GM12878 (cell line): ENCODE measurements around the gene AGRP. TPM values are rescaled to one million over a fixed set of nuclear protein-coding genes. Genes with fewer than 3 reads are reported as not detected.

ENCODE experiments used
- ATAC-seq: fragments of 200-7000 bp; cut with Tn5 transposase; 3 replicates; pipeline ENCODE4 v1.9.1; 2020; ENCODE audit warnings: mild to moderate bottlenecking, moderate library complexity
- BruUV-seq: library from RNA; stranded (reverse); fragments of 400-500 nt; replicated peaks from 2 replicates; lab custom pipeline; 2021; lab: Mats Ljungman, UMichigan
- CTCF ChIA-PET: fragments of 300-600 bp; sonication (Branson Sonifier 250); formaldehyde crosslinking; extraction: SDS; loops from one replicate; lab custom pipeline; 2021; ENCODE audit warnings: inconsistent platforms; lab: Yijun Ruan, JAX
- POLR2A ChIA-PET: fragments of 350-600 bp; formaldehyde crosslinking; extraction: SDS; loops from one replicate; lab custom pipeline; 2021; ENCODE audit warnings: inconsistent platforms; lab: Charles Lee
- RAD21 ChIA-PET: fragments of 300-600 bp; sonication (Branson Sonifier 250); formaldehyde crosslinking; loops from one replicate; lab custom pipeline; 2023; ENCODE audit warnings: antibody characterized with exemption; ENCODE audit not compliant: unreplicated experiment; lab: Charles Lee
- SMC1A ChIA-PET: fragments of 300-600 bp; sonication (Branson Sonifier 250); formaldehyde crosslinking; loops from one replicate; lab custom pipeline; 2023; ENCODE audit not compliant: unreplicated experiment, uncharacterized antibody; lab: Charles Lee
- DNase-seq: peaks from one replicate; pipeline ENCODE4 v3.0.0-alpha.2; 2011; ENCODE audit warnings: low read depth, low spot score
- FAIRE-seq: peaks from 3 replicates; lab custom pipeline; 2011; peaks lifted over from hg19 to GRCh38; lab: Jason Lieb, UNC
- H2AFZ ChIP-seq: 2 replicates; pipeline ENCODE4 v1.6.0; 2011; ENCODE audit warnings: low read depth, low read length, control low read depth; ENCODE audit not compliant: control insufficient read depth
- H3K27ac ChIP-seq: 2 replicates; pipeline ENCODE4 v1.5.1; 2011; ENCODE audit warnings: control low read depth; ENCODE audit not compliant: control insufficient read depth, insufficient read depth
- H3K27me3 ChIP-seq, 2 experiments: replicated peaks in 1 of 2; 2 replicates each; pipeline versions ENCODE4 v1.6.0 to v1.6.1; 2011; ENCODE audit warnings: low read length in 1 of 2; ENCODE audit not compliant: control insufficient read depth in 2 of 2, insufficient read depth in 2 of 2
- H3K36me3 ChIP-seq, 2 experiments: 2 replicates each; pipeline ENCODE4 v1.5.1; 2011; ENCODE audit warnings: low read length in 1 of 2; ENCODE audit not compliant: control insufficient read depth in 2 of 2, insufficient read depth in 2 of 2
- H3K4me1 ChIP-seq: 2 replicates; pipeline ENCODE4 v1.6.1; 2011; ENCODE audit warnings: mild to moderate bottlenecking, low read length, moderate library complexity, mixed read lengths; ENCODE audit not compliant: control insufficient read depth, insufficient read depth
- H3K4me2 ChIP-seq: 2 replicates; pipeline ENCODE4 v1.6.0; 2011; ENCODE audit warnings: control low read depth; ENCODE audit not compliant: control insufficient read depth, insufficient read depth
- H3K4me3 ChIP-seq: fragments of 200-600 bp; sonication (generic); 2 replicates; pipeline ENCODE4 v1.5.1; 2016
- H3K79me2 ChIP-seq: 2 replicates; pipeline ENCODE4 v1.6.0; 2011; ENCODE audit warnings: low read length; ENCODE audit not compliant: control insufficient read depth, insufficient read depth
- H3K9ac ChIP-seq: 2 replicates; pipeline ENCODE4 v1.8.0; 2011; ENCODE audit warnings: low read length, control low read depth, mixed read lengths; ENCODE audit not compliant: control insufficient read depth, insufficient read depth
- H3K9me3 ChIP-seq: replicated peaks from 3 replicates; pipeline ENCODE4 v1.5.1; 2011; ENCODE audit warnings: mild to moderate bottlenecking, low read length; ENCODE audit not compliant: control insufficient read depth, insufficient read depth
- H4K20me1 ChIP-seq: 2 replicates; pipeline ENCODE4 v1.6.0; 2011; ENCODE audit not compliant: control insufficient read depth, insufficient read depth
- CHD2 ChIP-seq: IDR thresholded peaks from 2 replicates; pipeline ENCODE4 v1.6.1; 2011; ENCODE audit warnings: low read depth, low read length, improper control_type of control experiment, borderline replicate concordance
- ETV6 ChIP-seq, 2 experiments: fragments of 450-650 bp in 1 of 2; IDR thresholded peaks in 1 of 2; conservative IDR thresholded peaks in 1 of 2; 2 replicates each; pipeline ENCODE4 v1.6.1; 2014; ENCODE audit warnings: antibody characterized with exemption in 1 of 2, borderline replicate concordance in 1 of 2, low read depth in 1 of 2, mild to moderate bottlenecking in 1 of 2, moderate library complexity in 1 of 2
- GATAD2B ChIP-seq: fragments of 450-650 bp; conservative IDR thresholded peaks from 2 replicates; pipeline ENCODE4 v1.6.1; 2017; ENCODE audit warnings: low read depth, mild to moderate bottlenecking, moderate library complexity
- IKZF1 ChIP-seq: fragments of 450-650 bp; conservative IDR thresholded peaks from 2 replicates; pipeline ENCODE4 v1.6.1; 2017; ENCODE audit warnings: antibody characterized with exemption, mild to moderate bottlenecking
- NR2F1 ChIP-seq: fragments of 450-650 bp; conservative IDR thresholded peaks from 2 replicates; pipeline ENCODE4 v1.6.1; 2017; ENCODE audit warnings: mild to moderate bottlenecking
- ZNF217 ChIP-seq: fragments of 450-650 bp; IDR thresholded peaks from 2 replicates; pipeline ENCODE4 v1.6.1; 2017; ENCODE audit warnings: antibody characterized with exemption, mild to moderate bottlenecking
- WGBS: methylation state at CpG from one replicate; pipeline ENCODE4 v1.1.6; 2016; ENCODE audit warnings: low lambda C conversion rate; ENCODE audit not compliant: insufficient replicate concordance, insufficient coverage; ENCODE audit errors: missing lambda C conversion rate; 5-methylcytosine and 5-hydroxymethylcytosine counted together
- in situ Hi-C: fragments of 300-500 bp; cut with MboI; formaldehyde crosslinking; loops from 9 replicates; pipeline ENCODE4 v1.14.3; 2018; ENCODE audit warnings: mixed read lengths
- intact Hi-C: fragments of 100-400 bp; cut with micrococcal nuclease; formaldehyde crosslinking; loops from one replicate; pipeline ENCODE4 v1.14.2; 2022; ENCODE audit not compliant: unreplicated experiment
- polyA plus RNA-seq, 11 experiments: library from polyadenylated mRNA; depleted of rRNA in 4 of 11; unstranded in 6 of 11; stranded (reverse) in 5 of 11; fragments of >200 nt; fragmentation: Nextera tagmentation in 4 of 11; fragmentation: Illumina TruSeq in 1 of 11; extraction: Ambion mirVana in 4 of 11; extraction: Trizol in 1 of 11; gene quantifications; 1 replicate in 1 of 11; 2 replicates in 10 of 11; pipeline versions ENCODE4 v1.2.1 to v1.2.3, GENCODE V29; 2011 to 2016; ENCODE audit warnings: inconsistent platforms in 2 of 11, missing spikeins in 2 of 11, low read depth in 1 of 11
- total RNA-seq, 4 experiments: library from RNA; depleted of rRNA in 3 of 4; stranded (reverse); fragments of >200 nt in 3 of 4; fragmentation: Illumina TruSeq in 1 of 4; extraction: Trizol in 1 of 4; gene quantifications; 2 replicates each; pipeline versions ENCODE4 v1.2.1 to v1.2.3, GENCODE V29; 2013 to 2021
- TF ChIP-seq, protein P1 (sequence below): IDR thresholded peaks from 2 replicates; pipeline ENCODE4 v1.6.1; 2012; ENCODE audit warnings: mild to moderate bottlenecking, low read depth, low read length

AGRP gene
- total and polyA plus RNA-seq, 10 of the 15 experiments (the other 5 are each of a cell fraction or from before 2014, with no cell fraction given): 0.16 to 0.75 (median 0.53) TPM; not detected in 6

- TF ChIP-seq NR2F1: peak; percentile 60; the same call in 1 of the 2 replicates
- TF ChIP-seq, protein P1, sequence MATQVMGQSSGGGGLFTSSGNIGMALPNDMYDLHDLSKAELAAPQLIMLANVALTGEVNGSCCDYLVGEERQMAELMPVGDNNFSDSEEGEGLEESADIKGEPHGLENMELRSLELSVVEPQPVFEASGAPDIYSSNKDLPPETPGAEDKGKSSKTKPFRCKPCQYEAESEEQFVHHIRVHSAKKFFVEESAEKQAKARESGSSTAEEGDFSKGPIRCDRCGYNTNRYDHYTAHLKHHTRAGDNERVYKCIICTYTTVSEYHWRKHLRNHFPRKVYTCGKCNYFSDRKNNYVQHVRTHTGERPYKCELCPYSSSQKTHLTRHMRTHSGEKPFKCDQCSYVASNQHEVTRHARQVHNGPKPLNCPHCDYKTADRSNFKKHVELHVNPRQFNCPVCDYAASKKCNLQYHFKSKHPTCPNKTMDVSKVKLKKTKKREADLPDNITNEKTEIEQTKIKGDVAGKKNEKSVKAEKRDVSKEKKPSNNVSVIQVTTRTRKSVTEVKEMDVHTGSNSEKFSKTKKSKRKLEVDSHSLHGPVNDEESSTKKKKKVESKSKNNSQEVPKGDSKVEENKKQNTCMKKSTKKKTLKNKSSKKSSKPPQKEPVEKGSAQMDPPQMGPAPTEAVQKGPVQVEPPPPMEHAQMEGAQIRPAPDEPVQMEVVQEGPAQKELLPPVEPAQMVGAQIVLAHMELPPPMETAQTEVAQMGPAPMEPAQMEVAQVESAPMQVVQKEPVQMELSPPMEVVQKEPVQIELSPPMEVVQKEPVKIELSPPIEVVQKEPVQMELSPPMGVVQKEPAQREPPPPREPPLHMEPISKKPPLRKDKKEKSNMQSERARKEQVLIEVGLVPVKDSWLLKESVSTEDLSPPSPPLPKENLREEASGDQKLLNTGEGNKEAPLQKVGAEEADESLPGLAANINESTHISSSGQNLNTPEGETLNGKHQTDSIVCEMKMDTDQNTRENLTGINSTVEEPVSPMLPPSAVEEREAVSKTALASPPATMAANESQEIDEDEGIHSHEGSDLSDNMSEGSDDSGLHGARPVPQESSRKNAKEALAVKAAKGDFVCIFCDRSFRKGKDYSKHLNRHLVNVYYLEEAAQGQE: no peak
- TF ChIP-seq ETV6 (conservative IDR thresholded peaks at IDR 0.05 in 1 of 2, IDR thresholded peaks at IDR 0.05 in 1 of 2; ENCODE audit: borderline replicate concordance in 1 of 2, low read depth in 1 of 2): no peak
- TF ChIP-seq ZNF217: no peak
- TF ChIP-seq IKZF1: peak; percentile 17; the same call in 1 of the 2 replicates
- TF ChIP-seq, all 136 proteins: peak for 5
These were observed 45.8 kb downstream of the AGRP start (continued) for GRCh38 chr16:67437513-67437912.

DNA sequence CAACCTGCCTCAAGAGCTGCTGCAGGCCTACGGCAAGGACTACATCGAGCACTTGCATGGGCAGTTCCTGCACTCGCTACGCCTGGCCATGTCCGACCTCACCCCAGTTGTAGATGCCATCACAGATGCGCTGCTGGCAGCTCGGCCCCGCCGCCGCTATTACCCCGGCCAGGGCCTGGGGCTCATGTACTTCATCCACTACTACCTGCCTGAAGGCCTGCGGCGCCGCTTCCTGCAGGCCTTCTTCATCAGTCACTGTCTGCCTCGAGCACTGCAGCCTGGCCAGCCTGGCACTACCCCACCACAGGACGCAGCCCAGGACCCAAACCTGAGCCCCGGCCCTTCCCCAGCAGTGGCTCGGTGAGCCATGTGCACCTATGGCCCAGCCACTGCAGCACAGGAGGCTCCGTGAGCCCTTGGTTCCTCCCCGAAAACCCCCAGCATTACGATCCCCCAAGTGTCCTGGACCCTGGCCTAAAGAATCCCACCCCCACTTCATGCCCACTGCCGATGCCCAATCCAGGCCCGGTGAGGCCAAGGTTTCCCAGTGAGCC, 46.6 kb downstream of the AGRP start:
- peaks cover 0 to 9% of the 10 kb centered on the region in 2 experiments; a peak in 3 of 4 replicates for H3K36me3 ChIP-seq
- no TSS peak for BruUV-seq
- H3K9ac ChIP-seq: no peak overlapping the region
- RAD21 ChIA-PET: interaction anchor here (1.4 kb wide), 1 partner anchor 9 kb away, joined by 4 read pairs; no protein-coding TSS in a partner anchor
- intact Hi-C loops: no loop called here
- in situ Hi-C loops: no loop called here
- H2AFZ ChIP-seq: no peak overlapping the region
- SMC1A ChIA-PET: interaction anchor here (0.6 kb wide), 1 partner anchor 400 kb away, joined by 3 read pairs; no protein-coding TSS in a partner anchor
- POLR2A ChIA-PET: no interaction called here
- H3K27ac ChIP-seq: no peak overlapping the region
- no peaks in the 10 kb centered on the region for H4K20me1 ChIP-seq
- no peak overlapping the region for H3K4me3 ChIP-seq
- H3K4me2 ChIP-seq: no peak overlapping the region
- peaks cover 0 to 1% of the 10 kb centered on the region in 2 experiments; a peak in 2 of 4 replicates for H3K27me3 ChIP-seq
- DNase-seq (no peak), FAIRE-seq (no peak), ATAC-seq (no peak)
- H3K79me2 ChIP-seq: no peaks in the 10 kb centered on the region
- 94% methylated on average over 23 of the region's 23 CpGs for WGBS
- H3K9me3 ChIP-seq: no peaks in the 10 kb centered on the region
- H3K4me1 ChIP-seq: peaks cover 21% of the 10 kb centered on the region
- CTCF ChIA-PET: interaction anchor here (0.6 to 2.0 kb wide), 2 partner anchors 9 to 716 kb away, joined by 3 to 10 read pairs; no protein-coding TSS in a partner anchor
- no peak for TF ChIP-seq CHD2
- TF ChIP-seq GATAD2B: no peak
